Mesenchymal stem cell (in vitro differentiated cells and primary cell): Measurements from ENCODE around the gene NPBWR2. TPM values are rescaled to one million over a fixed set of nuclear protein-coding genes. Genes with fewer than 3 reads are reported as not detected.

ENCODE experiments used
- DNase-seq: peaks from one replicate; pipeline ENCODE4 v3.0.0-alpha.2; 2013
- H2AFZ ChIP-seq: one replicate; pipeline ENCODE4 v1.6.1; 2013; ENCODE audit warnings: low read depth, mild to moderate bottlenecking, control low read depth, inconsistent platforms, low read length, moderate library complexity
- H2AK5ac ChIP-seq: 2 replicates; pipeline ENCODE4 v1.6.1; 2013; ENCODE audit warnings: low read length, moderate library complexity, mild to moderate bottlenecking, inconsistent platforms; ENCODE audit not compliant: severe bottlenecking
- H2BK120ac ChIP-seq: one replicate; pipeline ENCODE4 v1.6.1; 2013; ENCODE audit warnings: low read depth, mild to moderate bottlenecking, inconsistent platforms, low read length, moderate library complexity
- H2BK12ac ChIP-seq, 2 experiments: one replicate each; pipeline ENCODE4 v1.6.1; 2013; ENCODE audit warnings: inconsistent platforms in 2 of 2, low read length in 2 of 2, mild to moderate bottlenecking in 2 of 2, moderate library complexity in 2 of 2, control low read depth in 1 of 2
- H2BK15ac ChIP-seq: one replicate; pipeline ENCODE4 v1.6.1; 2013; ENCODE audit warnings: mild to moderate bottlenecking, low read depth, inconsistent platforms; ENCODE audit not compliant: poor library complexity, severe bottlenecking
- H2BK5ac ChIP-seq: 2 replicates; pipeline ENCODE4 v1.6.1; 2013; ENCODE audit warnings: low read depth, mild to moderate bottlenecking, low read length, control low read depth, inconsistent platforms; ENCODE audit not compliant: poor library complexity, severe bottlenecking
- H3K14ac ChIP-seq, 2 experiments: one replicate each; pipeline ENCODE4 v1.6.1; 2013; ENCODE audit warnings: inconsistent platforms in 2 of 2, low read length in 2 of 2, control low read depth in 1 of 2, mild to moderate bottlenecking in 1 of 2, moderate library complexity in 1 of 2
- H3K18ac ChIP-seq, 2 experiments: one replicate each; pipeline ENCODE4 v1.6.1; 2013; ENCODE audit warnings: inconsistent platforms in 2 of 2, low read length in 2 of 2, control low read depth in 1 of 2, low read depth in 1 of 2, mild to moderate bottlenecking in 1 of 2
- H3K23ac ChIP-seq, 2 experiments: one replicate each; pipeline ENCODE4 v1.6.1; 2013; ENCODE audit warnings: inconsistent platforms in 2 of 2, low read length in 2 of 2, mild to moderate bottlenecking in 2 of 2, moderate library complexity in 2 of 2, control low read depth in 1 of 2
- H3K27ac ChIP-seq: 2 replicates; pipeline ENCODE4 v1.5.1; 2013; ENCODE audit warnings: mild to moderate bottlenecking, moderate library complexity, low read length, control low read depth, inconsistent platforms; ENCODE audit not compliant: poor library complexity, severe bottlenecking
- H3K27me3 ChIP-seq, 2 experiments: 2 replicates each; pipeline versions ENCODE4 v1.6.1 to v1.7.0; 2013; ENCODE audit warnings: low read length in 2 of 2, mild to moderate bottlenecking in 2 of 2, moderate library complexity in 2 of 2, control low read depth in 1 of 2, inconsistent platforms in 1 of 2; ENCODE audit not compliant: control insufficient read depth in 1 of 2, insufficient read depth in 1 of 2
- H3K36me3 ChIP-seq, 2 experiments: 2 replicates each; pipeline versions ENCODE4 v1.6.1 to v1.7.0; 2013; ENCODE audit warnings: low read length in 2 of 2, control low read depth in 1 of 2, inconsistent platforms in 1 of 2, low read depth in 1 of 2, mild to moderate bottlenecking in 1 of 2; ENCODE audit not compliant: insufficient read depth in 2 of 2, control insufficient read depth in 1 of 2
- H3K4ac ChIP-seq, 2 experiments: one replicate each; pipeline ENCODE4 v1.6.1; 2013; ENCODE audit warnings: inconsistent platforms in 2 of 2, low read length in 2 of 2, mild to moderate bottlenecking in 2 of 2, moderate library complexity in 2 of 2, control low read depth in 1 of 2, low read depth in 1 of 2
- H3K4me1 ChIP-seq: 2 replicates; pipeline ENCODE4 v1.6.1; 2013; ENCODE audit warnings: low read depth, low read length, control low read depth; ENCODE audit not compliant: control insufficient read depth, insufficient read depth
- H3K4me2 ChIP-seq: 2 replicates; pipeline ENCODE4 v1.6.1; 2013; ENCODE audit warnings: low read length, mild to moderate bottlenecking, inconsistent platforms; ENCODE audit not compliant: poor library complexity, severe bottlenecking
- H3K4me3 ChIP-seq, 2 experiments: 2 replicates each; pipeline versions ENCODE4 v1.5.1 to v1.7.0; 2013; ENCODE audit warnings: low read length in 2 of 2, mild to moderate bottlenecking in 2 of 2, control low read depth in 1 of 2, low read depth in 1 of 2; ENCODE audit not compliant: insufficient read depth in 1 of 2
- H3K79me1 ChIP-seq: replicated peaks from 2 replicates; pipeline ENCODE4 v1.6.1; 2013; ENCODE audit warnings: mild to moderate bottlenecking, control low read depth, low read length, inconsistent platforms; ENCODE audit not compliant: poor library complexity, severe bottlenecking
- H3K9ac ChIP-seq: 2 replicates; pipeline ENCODE4 v1.7.0; 2013; ENCODE audit warnings: mild to moderate bottlenecking, low read length, moderate library complexity
- H3K9me3 ChIP-seq: 2 replicates; pipeline ENCODE4 v1.7.0; 2013; ENCODE audit warnings: mild to moderate bottlenecking, low read length; ENCODE audit not compliant: control insufficient read depth
- H4K8ac ChIP-seq: one replicate; pipeline ENCODE4 v1.6.1; 2013; ENCODE audit warnings: inconsistent platforms, mild to moderate bottlenecking, low read length, moderate library complexity
- H4K91ac ChIP-seq: one replicate; pipeline ENCODE4 v1.6.1; 2013; ENCODE audit warnings: mild to moderate bottlenecking, low read length, inconsistent platforms
- WGBS: methylation state at CpG from one replicate; pipeline ENCODE4 v1.1.7; 2013; ENCODE audit warnings: mixed read lengths; 5-methylcytosine and 5-hydroxymethylcytosine counted together
- polyA plus RNA-seq, 2 experiments: library from polyadenylated mRNA; stranded (reverse); fragments of 200-250 nt; gene quantifications; one replicate each; pipeline ENCODE4 v1.2.3, GENCODE V29; 2013

NPBWR2 gene, protein sequence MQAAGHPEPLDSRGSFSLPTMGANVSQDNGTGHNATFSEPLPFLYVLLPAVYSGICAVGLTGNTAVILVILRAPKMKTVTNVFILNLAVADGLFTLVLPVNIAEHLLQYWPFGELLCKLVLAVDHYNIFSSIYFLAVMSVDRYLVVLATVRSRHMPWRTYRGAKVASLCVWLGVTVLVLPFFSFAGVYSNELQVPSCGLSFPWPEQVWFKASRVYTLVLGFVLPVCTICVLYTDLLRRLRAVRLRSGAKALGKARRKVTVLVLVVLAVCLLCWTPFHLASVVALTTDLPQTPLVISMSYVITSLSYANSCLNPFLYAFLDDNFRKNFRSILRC
- not detected for polyA plus RNA-seq (2013, experiment 1 of 2)
- not detected for polyA plus RNA-seq (2013, experiment 2 of 2)

DNA sequence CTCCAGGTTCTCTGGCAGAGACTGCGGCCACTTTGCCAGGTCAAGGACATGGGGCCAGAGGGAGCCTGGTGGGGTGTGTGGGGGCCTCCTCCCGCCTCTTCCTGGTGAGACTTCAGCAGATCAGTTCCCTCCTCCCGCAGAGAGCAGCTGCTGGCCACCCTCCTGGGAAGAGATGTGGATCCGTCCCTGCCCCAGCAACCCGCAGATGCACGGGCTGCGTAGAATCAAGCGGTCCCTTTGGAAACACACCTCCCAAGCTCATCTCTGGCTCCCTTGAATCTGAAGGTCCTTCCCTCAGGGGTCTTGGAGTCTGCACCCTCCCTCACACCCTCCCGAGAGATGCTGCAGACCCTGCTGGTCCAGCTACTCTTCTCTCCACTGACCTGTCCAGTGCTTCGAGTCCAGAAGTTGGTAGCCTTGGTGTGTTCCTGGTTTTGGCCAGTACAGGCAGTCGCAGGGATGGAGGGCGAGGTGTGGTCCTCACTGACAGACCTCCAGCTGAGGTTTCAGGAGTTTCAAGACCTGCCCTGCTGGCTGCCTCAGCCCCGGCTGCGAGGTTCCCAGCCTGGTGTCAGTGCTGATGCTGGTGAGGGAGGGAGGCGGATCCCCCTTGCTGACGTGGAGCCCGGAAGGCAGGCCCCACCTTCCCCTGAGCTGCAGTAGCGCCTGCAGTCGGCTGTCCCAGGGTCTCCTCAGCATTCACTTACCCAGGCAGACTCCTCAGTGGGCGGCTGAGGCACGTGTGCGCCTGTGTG lies at the start of gene NPBWR2:
NPBWR2 (minus strand) TSS at position 585 of the 755 bp plus-strand sequence. CDS start 734 bp downstream, outside the sequence.
- H3K79me1 ChIP-seq = no peaks in the 10 kb centered on the region
- H4K91ac ChIP-seq = no peak within 1 kb of the TSS
- peaks cover 14% of the 10 kb centered on the region for H3K4me1 ChIP-seq
- H2AFZ ChIP-seq = no peak within 1 kb of the TSS
- H2BK5ac ChIP-seq = no peak within 1 kb of the TSS
- no peak within 1 kb of the TSS for H3K4me2 ChIP-seq
- no peak within 1 kb of the TSS for H2AK5ac ChIP-seq
- H2BK12ac ChIP-seq = no peak within 1 kb of the TSS
- no peak within 1 kb of the TSS for H3K18ac ChIP-seq
- H3K14ac ChIP-seq = no peak within 1 kb of the TSS
- no peak within 1 kb of the TSS for H4K8ac ChIP-seq
- no peak within 1 kb of the TSS for H3K9ac ChIP-seq
- no peak within 1 kb of the TSS for H3K4ac ChIP-seq
- H2BK120ac ChIP-seq = no peak within 1 kb of the TSS
- DNase-seq = no peak
- H3K27ac ChIP-seq = no peak within 1 kb of the TSS
- H3K23ac ChIP-seq = peak within 1 kb of the TSS in 1 of 2 experiments; percentile 42
- 62% methylated on average over 21 of the region's 22 CpGs for WGBS
- H3K9me3 ChIP-seq = no peaks in the 10 kb centered on the region
- H2BK15ac ChIP-seq = no peak within 1 kb of the TSS
- peaks cover 48 to 70% of the 10 kb centered on the region in 2 experiments for H3K27me3 ChIP-seq
- no peak within 1 kb of the TSS for H3K4me3 ChIP-seq
- H3K36me3 ChIP-seq = no peaks in the 10 kb centered on the region

GRCh38 chr20:64156136-64156885 lies 48.9 kb upstream of the NPBWR2 start:
- Histone ChIP-seq H3K79me1 (no peaks in the 10 kb centered on the region), H3K27me3 (peaks cover 20 to 66% of the 10 kb centered on the region in 2 experiments), H2BK5ac (no peak overlapping the region), H4K8ac (no peak overlapping the region), H3K27ac (no peak overlapping the region), H2AFZ (no peak overlapping the region), H2BK120ac (no peak overlapping the region), H3K4ac (no peak overlapping the region), H3K4me3 (no peak overlapping the region), H3K18ac (no peak overlapping the region), H3K9me3 (no peaks in the 10 kb centered on the region), H3K4me2 (no peak overlapping the region), H3K4me1 (peaks cover 34% of the 10 kb centered on the region), H2BK15ac (no peak overlapping the region), H2BK12ac (no peak overlapping the region), H3K9ac (no peak overlapping the region), H3K14ac (no peak overlapping the region), H4K91ac (no peak overlapping the region), H3K23ac (no peak overlapping the region), H3K36me3 (no peaks in the 10 kb centered on the region), H2AK5ac (no peak overlapping the region)
- WGBS = 58% methylated on average over 9 of the region's 9 CpGs
- no peak for DNase-seq

GRCh38 chr20:64155258-64156135 lies 48.1 kb upstream of the NPBWR2 start:
- Histone ChIP-seq H3K27me3 (peaks cover 12 to 58% of the 10 kb centered on the region in 2 experiments), H2BK15ac (no peak overlapping the region), H3K14ac (no peak overlapping the region), H4K91ac (no peak overlapping the region), H4K8ac (no peak overlapping the region), H3K4me1 (peaks cover 32% of the 10 kb centered on the region), H3K9me3 (no peaks in the 10 kb centered on the region), H3K27ac (no peak overlapping the region), H3K79me1 (no peaks in the 10 kb centered on the region), H3K4ac (no peak overlapping the region), H2BK120ac (no peak overlapping the region), H3K4me2 (no peak overlapping the region), H3K36me3 (no peaks in the 10 kb centered on the region), H2AFZ (no peak overlapping the region), H3K18ac (no peak overlapping the region), H2AK5ac (no peak overlapping the region), H3K9ac (no peak overlapping the region), H3K23ac (no peak overlapping the region), H3K4me3 (no peak overlapping the region), H2BK12ac (no peak overlapping the region), H2BK5ac (no peak overlapping the region)
- no peak for DNase-seq
- 83% methylated on average over 22 of the region's 22 CpGs for WGBS
